ENCODE results near the gene CPSF4L. TPM values are rescaled to one million over a fixed set of nuclear protein-coding genes. Genes with fewer than 3 reads are reported as not detected.
A peak's percentile ranks its signal among the peaks of the same experiment; 100 is the strongest.

Gene CPSF4L
- total and polyA plus RNA-seq, 2 of the 13 experiments (the other 11 are each of a cell fraction or from before 2014, with no cell fraction given) = 0.73 to 1.6 TPM

DNA sequence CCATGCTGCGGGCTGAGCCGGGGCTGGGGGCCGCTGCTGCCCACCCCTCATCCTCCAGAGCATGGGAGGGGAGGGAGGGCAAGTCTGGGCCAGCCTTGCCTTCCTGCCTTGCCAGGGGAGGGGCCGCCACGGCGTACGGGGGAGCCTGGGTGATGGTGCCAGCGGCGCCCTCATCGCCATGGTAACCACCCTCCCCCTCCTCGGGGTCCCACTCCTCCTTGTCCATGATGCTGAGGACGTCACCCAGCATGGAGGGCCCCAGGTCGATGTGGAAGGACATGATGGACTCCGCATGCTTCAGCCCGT, 23.9 kb upstream of the CPSF4L start:
- Histone ChIP-seq H3K36me3 (replicated peaks in 1 of 2; ENCODE audit: control insufficient read depth in 1 of 2, insufficient read depth in 2 of 2, low read length in 2 of 2) (peaks cover 23 to 36% of the 10 kb centered on the region in 2 experiments), H3K9me3 (ENCODE audit: low read length) (no peaks in the 10 kb centered on the region), H4K20me1 (ENCODE audit: insufficient read depth, low read length) (peaks cover 18% of the 10 kb centered on the region; the same call in 1 of the 2 replicates), H3K4me2 (ENCODE audit: low read depth, low read length) (no peak overlapping the region), H3K27me3 (ENCODE audit: control insufficient read depth in 1 of 2, insufficient read depth in 2 of 2, low read length in 2 of 2) (no peaks in the 10 kb centered on the region), H3K4me3 (replicated peaks in 1 of 3; ENCODE audit: insufficient read depth in 1 of 3, low read depth in 2 of 3, low read length in 3 of 3) (no peak overlapping the region), H3K9ac (ENCODE audit: insufficient read depth, low read depth, low read length) (no peak overlapping the region), H3K79me2 (ENCODE audit: insufficient read depth, low read length) (peaks cover 26% of the 10 kb centered on the region), H2AFZ (ENCODE audit: low read length) (no peak overlapping the region), H3K27ac (ENCODE audit: extremely low read length, insufficient read depth, low read length) (no peak overlapping the region), H3K4me1 (ENCODE audit: insufficient read depth, low read length) (peaks cover 42% of the 10 kb centered on the region)
- in situ Hi-C loops (cut with HindIII; ENCODE audit: extremely low pct_ligation_motif_present, low pct_unique_long_range_greater_than_20kb) (loop anchor here (25.0 kb wide), 1 partner anchor 1152 kb away; the partner anchor contains the start of gene GPRC5C), intact Hi-C loops (cut with micrococcal nuclease; ENCODE audit: unreplicated experiment) (no loop called here)
- CTCF ChIA-PET (ENCODE audit: low intra/inter-chr PET ratio, low total read pairs) = no interaction called here
- 98% methylated on average over 12 of the region's 15 CpGs for WGBS (ENCODE audit: low lambda C conversion rate)
- FAIRE-seq (no peak), ATAC-seq (no peak), DNase-seq (ENCODE audit: low spot score) (no peak)
- no TSS peak for BruUV-seq (replicated peaks)
- POLR2A ChIA-PET = no interaction called here
- TF ChIP-seq SP4 (CRISPR knock-in tag; IDR thresholded peaks at IDR 0.05) (no peak), RFX1 (IDR thresholded peaks at IDR 0.05) (peak; percentile 20; the same call in 1 of the 2 replicates), EP300 (IDR thresholded peaks at IDR 0.05; ENCODE audit: low read depth in 2 of 2, low read length in 2 of 2) (no peak), EP300 (CRISPR knock-in tag; IDR thresholded peaks at IDR 0.05; ENCODE audit: borderline replicate concordance) (no peak), PRMT3 (CRISPR knock-in tag; IDR thresholded peaks at IDR 0.05; ENCODE audit: borderline replicate concordance, low read depth) (0 out of 2 replicates have a peak, but pooled peaks have one; percentile 19), ZNF318 (CRISPR knock-in tag; IDR thresholded peaks at IDR 0.05) (no peak), ZNF720 (CRISPR knock-in tag; IDR thresholded peaks at IDR 0.05) (no peak), ZNF781 (CRISPR knock-in tag; IDR thresholded peaks at IDR 0.05; ENCODE audit: borderline replicate concordance, not compliant biosample characterization) (no peak), MXD4 (CRISPR knock-in tag; IDR thresholded peaks at IDR 0.05) (no peak), PHF20 (CRISPR knock-in tag; IDR thresholded peaks at IDR 0.05) (no peak), ZSCAN20 (CRISPR knock-in tag; IDR thresholded peaks at IDR 0.05; ENCODE audit: borderline replicate concordance) (no peak), RCOR2 (CRISPR knock-in tag; IDR thresholded peaks at IDR 0.05) (no peak)
- TF ChIP-seq, protein P1, sequence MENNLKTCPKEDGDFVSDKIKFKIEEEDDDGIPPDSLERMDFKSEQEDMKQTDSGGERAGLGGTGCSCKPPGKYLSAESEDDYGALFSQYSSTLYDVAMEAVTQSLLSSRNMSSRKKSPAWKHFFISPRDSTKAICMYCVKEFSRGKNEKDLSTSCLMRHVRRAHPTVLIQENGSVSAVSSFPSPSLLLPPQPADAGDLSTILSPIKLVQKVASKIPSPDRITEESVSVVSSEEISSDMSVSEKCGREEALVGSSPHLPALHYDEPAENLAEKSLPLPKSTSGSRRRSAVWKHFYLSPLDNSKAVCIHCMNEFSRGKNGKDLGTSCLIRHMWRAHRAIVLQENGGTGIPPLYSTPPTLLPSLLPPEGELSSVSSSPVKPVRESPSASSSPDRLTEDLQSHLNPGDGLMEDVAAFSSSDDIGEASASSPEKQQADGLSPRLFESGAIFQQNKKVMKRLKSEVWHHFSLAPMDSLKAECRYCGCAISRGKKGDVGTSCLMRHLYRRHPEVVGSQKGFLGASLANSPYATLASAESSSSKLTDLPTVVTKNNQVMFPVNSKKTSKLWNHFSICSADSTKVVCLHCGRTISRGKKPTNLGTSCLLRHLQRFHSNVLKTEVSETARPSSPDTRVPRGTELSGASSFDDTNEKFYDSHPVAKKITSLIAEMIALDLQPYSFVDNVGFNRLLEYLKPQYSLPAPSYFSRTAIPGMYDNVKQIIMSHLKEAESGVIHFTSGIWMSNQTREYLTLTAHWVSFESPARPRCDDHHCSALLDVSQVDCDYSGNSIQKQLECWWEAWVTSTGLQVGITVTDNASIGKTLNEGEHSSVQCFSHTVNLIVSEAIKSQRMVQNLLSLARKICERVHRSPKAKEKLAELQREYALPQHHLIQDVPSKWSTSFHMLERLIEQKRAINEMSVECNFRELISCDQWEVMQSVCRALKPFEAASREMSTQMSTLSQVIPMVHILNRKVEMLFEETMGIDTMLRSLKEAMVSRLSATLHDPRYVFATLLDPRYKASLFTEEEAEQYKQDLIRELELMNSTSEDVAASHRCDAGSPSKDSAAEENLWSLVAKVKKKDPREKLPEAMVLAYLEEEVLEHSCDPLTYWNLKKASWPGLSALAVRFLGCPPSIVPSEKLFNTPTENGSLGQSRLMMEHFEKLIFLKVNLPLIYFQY (CRISPR knock-in tag; IDR thresholded peaks at IDR 0.05; ENCODE audit: borderline replicate concordance) = no peak

All from HepG2 (cell line).